ENCODE data around the gene CTNNA1. TPM values are rescaled to one million over a fixed set of nuclear protein-coding genes. Genes with fewer than 3 reads are reported as not detected.
"Not testable (repeated sequence)": the region's sequence is repeated elsewhere in the genome, so short reads cannot be mapped to it uniquely, and the experiment has no call there.

CTNNA1 gene
- 10 to 100 TPM; 36.8 to 43.0 TPM for total RNA-seq

GRCh38 chr5:138752951-138753793, at the start of gene CTNNA1:
CTNNA1 (plus strand) TSS chr5:138753425; CDS start chr5:138781925, 28,500 bp downstream.
- intact Hi-C loops (cut with micrococcal nuclease) = loop anchor here (5.0 kb wide), 2 partner anchors 176 to 1354 kb away; partner anchors contain the start of gene HSPA9
- CTCF ChIA-PET = interaction anchor here (0.6 to 1.0 kb wide), 2 partner anchors 400 to 438 kb away, joined by 3 read pairs; partner anchors contain the start of gene KDM3B
- Mint-ChIP-seq H3K27me3 (ENCODE audit: low read depth) (peaks cover 48% of the 10 kb centered on the region), H3K4me3 (peak within 1 kb of the TSS; percentile 74), H3K9me3 (no peaks in the 10 kb centered on the region), H3K4me1 (ENCODE audit: low read depth) (peaks cover 19% of the 10 kb centered on the region), H3K27ac (peak within 1 kb of the TSS; percentile 32), H3K36me3 (ENCODE audit: low read depth) (no peaks in the 10 kb centered on the region)
- DNase-seq = peak; percentile 48

- H3K9me3 Mint-ChIP-seq; H3K4me1 Mint-ChIP-seq (ENCODE audit: low read depth); H3K27ac Mint-ChIP-seq; intact Hi-C loops (cut with micrococcal nuclease); H3K36me3 Mint-ChIP-seq (ENCODE audit: low read depth); DNase-seq; H3K4me3 Mint-ChIP-seq: not testable (repeated sequence)
- peaks cover 34% of the 10 kb centered on the region for H3K27me3 Mint-ChIP-seq (ENCODE audit: low read depth)
- CTCF ChIA-PET = interaction anchor here (0.8 to 1.2 kb wide), 2 partner anchors 11 to 86 kb away, joined by 3 read pairs; no protein-coding TSS in a partner anchor
Observed at GRCh38 chr5:138703777-138704176, 49.4 kb upstream of the CTNNA1 start.

- DNase-seq = no peak
- Mint-ChIP-seq H3K27ac (no peak overlapping the region), H3K36me3 (ENCODE audit: low read depth) (no peaks in the 10 kb centered on the region), H3K9me3 (no peaks in the 10 kb centered on the region), H3K27me3 (ENCODE audit: low read depth) (peaks cover 29% of the 10 kb centered on the region), H3K4me3 (no peak overlapping the region), H3K4me1 (ENCODE audit: low read depth) (no peaks in the 10 kb centered on the region)
- CTCF ChIA-PET = interaction anchor here (0.6 to 1.2 kb wide), 2 partner anchors 10 to 92 kb away, joined by 3 to 6 read pairs; no protein-coding TSS in a partner anchor
- intact Hi-C loops (cut with micrococcal nuclease) = no loop called here
Observed at GRCh38 chr5:138705007-138705406, 48.2 kb upstream of the CTNNA1 start.

GRCh38 chr5:138705567-138705966, 47.7 kb upstream of the CTNNA1 start:
- Mint-ChIP-seq H3K27ac (no peak overlapping the region), H3K36me3 (ENCODE audit: low read depth) (no peaks in the 10 kb centered on the region), H3K27me3 (ENCODE audit: low read depth) (peaks cover 29% of the 10 kb centered on the region), H3K4me1 (ENCODE audit: low read depth) (no peaks in the 10 kb centered on the region), H3K9me3 (no peaks in the 10 kb centered on the region), H3K4me3 (no peak overlapping the region)
- no peak for DNase-seq
- CTCF ChIA-PET = interaction anchor here (0.6 kb wide), 1 partner anchor 91 kb away, joined by 6 read pairs; no protein-coding TSS in a partner anchor
- intact Hi-C loops (cut with micrococcal nuclease) = no loop called here

GRCh38 chr5:138706655-138707480, 46.4 kb upstream of the CTNNA1 start:
- Mint-ChIP-seq H3K27me3 (ENCODE audit: low read depth) (peaks cover 33% of the 10 kb centered on the region), H3K9me3 (no peaks in the 10 kb centered on the region), H3K36me3 (ENCODE audit: low read depth) (no peaks in the 10 kb centered on the region), H3K27ac (no peak overlapping the region), H3K4me3 (no peak overlapping the region), H3K4me1 (ENCODE audit: low read depth) (no peaks in the 10 kb centered on the region)
- intact Hi-C loops (cut with micrococcal nuclease) = no loop called here
- CTCF ChIA-PET = interaction anchor here (0.6 kb wide), 1 partner anchor 1197 kb away, joined by 5 read pairs; no protein-coding TSS in a partner anchor
- no peak for DNase-seq

- H3K27ac Mint-ChIP-seq = no peak overlapping the region
- H3K4me1 Mint-ChIP-seq (ENCODE audit: low read depth) = no peaks in the 10 kb centered on the region
- H3K9me3 Mint-ChIP-seq = no peaks in the 10 kb centered on the region
- intact Hi-C loops (cut with micrococcal nuclease) = no loop called here
- H3K4me3 Mint-ChIP-seq = no peak overlapping the region
- no peaks in the 10 kb centered on the region for H3K36me3 Mint-ChIP-seq (ENCODE audit: low read depth)
- CTCF ChIA-PET = no interaction called here
- H3K27me3 Mint-ChIP-seq (ENCODE audit: low read depth) = peaks cover 39% of the 10 kb centered on the region
- no peak for DNase-seq
Observed at GRCh38 chr5:138708791-138709190, 44.4 kb upstream of the CTNNA1 start.

- Mint-ChIP-seq H3K27me3 (ENCODE audit: low read depth) (peaks cover 40% of the 10 kb centered on the region), H3K9me3 (no peaks in the 10 kb centered on the region), H3K27ac (no peak overlapping the region), H3K36me3 (ENCODE audit: low read depth) (no peaks in the 10 kb centered on the region), H3K4me1 (ENCODE audit: low read depth) (no peaks in the 10 kb centered on the region), H3K4me3 (no peak overlapping the region)
- intact Hi-C loops (cut with micrococcal nuclease) = no loop called here
- no peak for DNase-seq
- CTCF ChIA-PET = no interaction called here
Observed at GRCh38 chr5:138709202-138709601, 44.0 kb upstream of the CTNNA1 start.

GRCh38 chr5:138711087-138711486, 42.1 kb upstream of the CTNNA1 start:
- CTCF ChIA-PET = no interaction called here
- intact Hi-C loops (cut with micrococcal nuclease) = no loop called here
- Mint-ChIP-seq H3K4me1 (ENCODE audit: low read depth) (no peaks in the 10 kb centered on the region), H3K9me3 (no peaks in the 10 kb centered on the region), H3K27ac (no peak overlapping the region), H3K27me3 (ENCODE audit: low read depth) (peaks cover 35% of the 10 kb centered on the region), H3K36me3 (ENCODE audit: low read depth) (no peaks in the 10 kb centered on the region), H3K4me3 (no peak overlapping the region)
- no peak for DNase-seq

GRCh38 chr5:138711811-138712210, 41.4 kb upstream of the CTNNA1 start:
- intact Hi-C loops (cut with micrococcal nuclease) = no loop called here
- DNase-seq = no peak

GRCh38 chr5:138712324-138712723, 40.9 kb upstream of the CTNNA1 start:
- intact Hi-C loops (cut with micrococcal nuclease) = no loop called here
- no peak for DNase-seq
- Mint-ChIP-seq H3K36me3 (ENCODE audit: low read depth) (no peaks in the 10 kb centered on the region), H3K27me3 (ENCODE audit: low read depth) (peaks cover 34% of the 10 kb centered on the region), H3K4me3 (no peak overlapping the region), H3K9me3 (no peaks in the 10 kb centered on the region), H3K4me1 (ENCODE audit: low read depth) (no peaks in the 10 kb centered on the region), H3K27ac (no peak overlapping the region)
- CTCF ChIA-PET = no interaction called here

More at GRCh38 chr5:138711811-138712210, 41.4 kb upstream of the CTNNA1 start:
- H3K36me3 Mint-ChIP-seq (ENCODE audit: low read depth) = no peaks in the 10 kb centered on the region
- H3K4me1 Mint-ChIP-seq (ENCODE audit: low read depth) = no peaks in the 10 kb centered on the region
- no peaks in the 10 kb centered on the region for H3K9me3 Mint-ChIP-seq
- CTCF ChIA-PET = no interaction called here
- H3K4me3 Mint-ChIP-seq = no peak overlapping the region
- peaks cover 35% of the 10 kb centered on the region for H3K27me3 Mint-ChIP-seq (ENCODE audit: low read depth)
- H3K27ac Mint-ChIP-seq = no peak overlapping the region

GRCh38 chr5:138712791-138713190, 40.4 kb upstream of the CTNNA1 start:
- Mint-ChIP-seq H3K36me3 (ENCODE audit: low read depth) (no peaks in the 10 kb centered on the region), H3K27ac (no peak overlapping the region), H3K27me3 (ENCODE audit: low read depth) (peaks cover 32% of the 10 kb centered on the region), H3K4me1 (ENCODE audit: low read depth) (no peaks in the 10 kb centered on the region), H3K9me3 (no peaks in the 10 kb centered on the region), H3K4me3 (no peak overlapping the region)
- CTCF ChIA-PET = no interaction called here
- no peak for DNase-seq
- intact Hi-C loops (cut with micrococcal nuclease) = no loop called here

- Mint-ChIP-seq H3K4me1 (ENCODE audit: low read depth) (no peaks in the 10 kb centered on the region), H3K36me3 (ENCODE audit: low read depth) (no peaks in the 10 kb centered on the region), H3K9me3 (no peaks in the 10 kb centered on the region), H3K27me3 (ENCODE audit: low read depth) (peaks cover 31% of the 10 kb centered on the region), H3K27ac (no peak overlapping the region), H3K4me3 (no peak overlapping the region)
- intact Hi-C loops (cut with micrococcal nuclease) = no loop called here
- no peak for DNase-seq
- CTCF ChIA-PET = no interaction called here
Observed at GRCh38 chr5:138713247-138713646, 40.0 kb upstream of the CTNNA1 start.
